GM10847 (cell line): ENCODE measurements around the gene THRB.

Experiments used
- POLR2A ChIP-seq: IDR thresholded peaks from 2 replicates; pipeline ENCODE4 v1.6.1; 2011; ENCODE audit not compliant: insufficient read length; ENCODE audit errors: extremely low read depth

The THRB gene

DNA sequence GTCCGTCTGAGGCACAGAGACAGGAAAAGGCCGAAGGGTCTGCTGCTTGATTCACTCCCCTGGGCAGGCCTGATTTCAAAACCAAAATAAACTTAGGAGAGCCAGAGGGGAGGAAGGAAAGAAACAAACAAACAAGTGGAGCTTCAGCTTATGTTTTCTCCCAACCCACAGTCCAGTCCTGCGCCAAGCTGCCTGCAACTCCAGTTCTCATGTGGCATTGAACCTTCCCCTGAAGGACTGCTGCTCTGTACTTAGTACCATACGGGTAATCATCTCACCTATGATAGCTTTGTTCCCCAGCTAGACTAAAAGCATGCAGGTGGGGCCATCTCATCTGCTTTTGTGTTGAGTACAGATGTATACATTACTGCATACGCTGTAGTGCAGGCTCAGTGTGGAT, 236.4 kb downstream of the THRB start:
- TF ChIP-seq POLR2A: no peak

DNA sequence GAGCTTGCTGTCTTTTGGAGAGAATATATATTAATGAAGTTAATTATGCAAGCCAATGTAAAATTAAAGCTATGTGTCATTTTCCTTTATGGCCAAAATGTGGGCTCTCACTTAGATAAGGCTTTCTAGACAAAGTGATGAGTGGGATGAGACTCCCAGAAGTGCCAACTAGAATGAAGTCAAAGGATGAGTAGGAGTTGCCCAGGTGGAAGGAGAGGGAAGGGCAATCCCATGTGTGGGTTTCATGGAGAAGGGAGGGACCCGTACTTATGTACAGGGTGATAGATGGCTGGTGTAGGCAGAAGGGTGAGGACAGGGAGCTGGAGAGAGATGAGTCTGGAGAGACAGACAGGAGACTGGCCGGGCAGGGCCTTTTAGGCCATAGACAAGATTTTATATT, 239.2 kb downstream of the THRB start:
- no peak for TF ChIP-seq POLR2A

DNA sequence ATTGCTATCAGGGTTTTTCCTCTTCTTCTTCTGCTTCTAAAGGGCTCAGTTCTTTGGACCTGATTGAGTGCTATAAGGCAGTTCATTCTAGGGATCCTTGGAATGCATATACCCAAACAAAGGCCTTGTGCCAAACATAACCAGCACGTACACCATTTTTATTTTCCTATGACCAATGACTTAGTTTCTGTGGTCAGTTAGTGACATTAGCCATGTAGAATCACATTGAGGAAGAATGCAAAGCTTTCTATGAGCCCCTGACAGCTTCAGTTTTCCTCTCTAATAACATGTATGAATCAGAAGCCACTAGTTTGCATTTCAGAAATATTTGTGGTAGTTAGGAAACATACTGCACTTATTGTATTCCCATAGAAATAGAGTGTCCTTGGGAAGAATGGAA, 240.0 kb downstream of the THRB start:
- TF ChIP-seq POLR2A: no peak

DNA sequence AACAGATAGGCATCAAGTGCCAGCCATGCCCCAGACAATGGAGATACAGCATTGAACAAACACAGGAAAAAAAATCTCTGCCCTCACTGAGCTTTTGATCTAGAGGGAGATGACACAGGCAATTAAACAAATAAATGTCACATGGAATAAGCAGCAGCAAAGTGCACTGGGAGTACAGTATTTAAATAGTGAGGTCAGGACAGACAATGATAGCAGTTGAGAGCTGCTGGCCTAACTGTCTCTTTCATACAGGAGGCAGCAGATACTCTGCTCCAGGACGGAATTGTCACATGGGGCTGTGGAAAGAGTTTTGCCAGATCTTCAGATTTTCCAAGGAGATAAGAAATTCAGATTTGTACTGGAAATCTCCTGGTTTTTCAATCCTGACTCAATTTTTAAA, 241.3 kb downstream of the THRB start:
- no peak for TF ChIP-seq POLR2A

DNA sequence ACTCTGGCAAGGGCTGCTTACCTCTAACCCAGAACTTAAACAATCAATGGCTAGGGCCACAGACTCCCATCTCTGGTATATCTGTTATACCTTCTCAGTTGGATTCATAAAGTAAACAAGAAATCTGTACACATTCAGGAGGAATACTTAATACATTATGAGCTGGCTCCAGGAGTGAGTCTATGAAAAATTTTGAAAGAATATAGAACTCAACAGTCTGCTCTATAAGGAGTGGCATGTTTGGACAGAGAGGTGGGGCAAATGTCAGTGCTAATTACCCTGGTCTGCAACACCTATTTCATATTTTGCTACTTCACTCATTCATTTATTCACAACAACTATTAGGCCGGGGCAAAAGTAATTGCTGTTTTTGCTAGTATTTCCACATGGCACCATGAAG, 245.1 kb downstream of the THRB start:
- TF ChIP-seq POLR2A: no peak

DNA sequence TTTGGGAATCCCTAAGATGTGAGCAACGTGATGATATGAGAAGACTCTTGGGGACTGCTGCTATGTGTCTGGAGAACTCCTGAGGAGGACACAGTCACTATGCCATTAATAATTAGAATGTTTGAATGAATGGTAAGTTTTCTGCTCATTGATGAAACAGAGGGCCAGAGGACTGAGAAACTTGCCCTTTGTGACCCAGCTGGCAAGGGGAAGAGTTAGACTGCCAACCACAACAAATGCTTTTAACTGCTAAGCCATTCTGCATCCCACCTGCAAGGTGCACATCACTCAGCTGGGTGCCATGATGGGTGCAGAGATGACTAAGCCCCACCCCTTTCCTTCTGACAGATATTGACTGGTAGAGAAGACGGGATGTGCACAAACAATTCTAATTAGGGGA, 249.6 kb downstream of the THRB start:
- no peak for TF ChIP-seq POLR2A

DNA sequence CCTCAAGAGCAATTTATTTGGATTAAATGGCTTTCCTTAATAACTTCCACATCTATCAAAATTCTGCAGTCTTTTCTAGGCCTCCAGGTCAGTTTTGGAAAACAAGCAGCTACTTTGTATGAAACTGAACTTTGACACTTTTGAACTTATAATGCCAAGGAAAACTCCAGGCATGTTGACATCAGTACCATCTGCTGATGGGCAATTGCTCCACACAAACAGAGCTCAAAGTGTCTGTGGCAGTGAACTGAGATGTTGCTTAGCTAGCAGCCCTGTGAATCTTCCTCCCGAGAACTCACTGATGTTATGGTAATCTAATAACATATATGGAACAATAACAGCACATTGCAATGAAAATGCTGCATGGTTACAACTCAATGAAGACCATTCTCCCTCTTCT, 250.2 kb downstream of the THRB start:
- TF ChIP-seq POLR2A: no peak

DNA sequence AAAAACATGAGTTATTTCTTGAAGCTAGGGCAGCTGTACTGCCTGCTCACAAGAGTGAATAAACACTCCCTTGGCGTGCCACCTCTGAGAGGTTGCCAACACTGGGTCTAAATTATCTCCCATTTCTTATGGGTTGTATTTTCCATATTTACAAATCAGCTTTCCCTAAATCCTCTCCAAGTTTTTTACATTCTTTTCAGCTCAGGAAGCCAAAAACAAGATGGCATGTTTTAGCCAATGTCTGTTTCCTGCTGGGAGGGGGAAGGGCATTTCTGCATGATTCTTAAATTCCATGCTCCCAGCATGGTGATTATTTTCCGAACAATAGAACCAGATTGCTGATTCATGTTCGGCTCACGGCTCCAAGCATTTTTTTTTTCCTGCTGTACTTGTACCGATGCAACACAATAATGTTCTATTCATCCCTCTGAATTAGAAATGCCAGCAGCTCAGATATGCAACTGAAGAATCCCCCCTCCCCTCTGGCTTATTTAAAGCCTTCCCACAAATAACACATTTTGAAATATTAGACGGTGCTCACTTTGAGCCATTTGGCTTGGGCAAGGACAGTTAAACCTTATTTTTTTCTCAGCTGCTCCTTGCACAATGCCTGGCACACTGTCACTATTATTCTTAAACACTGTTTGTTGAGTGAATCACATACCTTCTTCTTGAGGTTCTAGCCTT, 252.5 kb downstream of the THRB start:
- no peak for TF ChIP-seq POLR2A

DNA sequence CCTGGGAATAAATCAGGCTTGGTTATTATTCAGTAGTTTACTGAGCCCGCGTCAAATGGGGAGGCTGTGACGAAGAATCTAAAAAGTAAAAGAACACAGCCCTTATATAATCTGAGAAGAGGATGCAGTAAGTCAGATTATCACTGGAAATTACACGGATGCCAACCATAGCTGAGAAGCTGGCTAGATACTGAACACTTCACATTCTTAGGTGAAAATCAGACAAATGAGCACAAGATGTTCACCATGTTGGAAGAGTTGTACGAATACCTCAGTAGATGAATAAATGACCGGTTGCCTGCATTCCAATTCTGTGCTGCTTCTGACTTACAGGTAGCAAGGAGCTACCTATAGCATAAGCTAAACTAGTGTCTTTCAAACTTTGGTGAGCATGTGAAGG, 254.3 kb downstream of the THRB start:
- no peak for TF ChIP-seq POLR2A

DNA sequence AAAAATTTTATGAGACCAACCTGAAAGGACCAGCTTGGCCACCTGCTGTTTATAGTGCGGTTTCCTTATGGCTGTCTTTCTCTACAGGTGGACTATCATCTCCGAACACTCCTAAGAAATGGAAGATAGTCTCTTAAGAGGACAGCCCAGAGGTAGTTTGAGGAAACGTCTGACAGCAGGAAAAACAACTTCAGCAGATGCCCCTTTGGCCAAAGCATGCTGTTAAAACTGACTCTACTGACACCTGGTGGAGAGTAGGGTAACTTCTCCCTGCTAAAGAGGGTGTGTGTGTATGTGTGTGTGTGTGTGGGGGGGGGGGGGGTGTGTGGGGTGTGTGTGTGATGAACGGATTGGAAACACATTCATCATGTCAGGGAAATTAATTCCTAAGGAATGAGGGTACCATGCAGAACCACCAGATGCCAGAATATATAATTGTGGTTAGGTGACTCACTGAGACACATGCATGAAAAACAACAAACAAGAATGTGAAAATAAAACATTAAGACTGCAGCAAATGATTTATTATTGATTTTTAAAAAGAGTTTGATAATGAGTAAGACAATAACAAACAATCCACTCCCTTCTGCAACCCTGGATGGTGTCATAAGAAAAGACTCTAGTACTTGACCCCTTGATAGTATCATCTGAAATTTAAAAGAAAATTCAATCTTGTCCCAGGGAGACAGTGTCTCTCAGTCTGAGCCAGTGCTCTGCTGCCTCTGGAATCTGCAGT, 256.5 kb downstream of the THRB start:
- no peak for TF ChIP-seq POLR2A

DNA sequence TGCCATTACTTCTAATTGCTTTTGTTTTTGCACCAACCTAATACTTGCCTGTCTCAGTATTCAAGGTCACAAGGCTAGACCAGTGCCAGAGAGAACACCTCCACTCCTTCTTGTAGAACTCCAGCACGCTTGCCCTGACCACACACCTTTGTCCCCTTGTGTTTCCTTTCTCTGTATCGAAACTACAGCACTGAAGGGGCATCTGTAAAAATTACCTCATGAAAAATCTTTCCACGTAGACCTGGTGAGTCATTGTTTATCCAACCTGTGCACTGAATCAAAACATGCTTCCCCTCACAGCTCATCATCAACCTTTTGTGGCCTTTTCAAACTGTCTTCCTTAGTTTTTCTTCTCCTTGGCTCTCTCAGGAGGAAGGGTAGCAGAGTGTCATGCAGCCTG, 259.5 kb downstream of the THRB start:
- TF ChIP-seq POLR2A: no peak

DNA sequence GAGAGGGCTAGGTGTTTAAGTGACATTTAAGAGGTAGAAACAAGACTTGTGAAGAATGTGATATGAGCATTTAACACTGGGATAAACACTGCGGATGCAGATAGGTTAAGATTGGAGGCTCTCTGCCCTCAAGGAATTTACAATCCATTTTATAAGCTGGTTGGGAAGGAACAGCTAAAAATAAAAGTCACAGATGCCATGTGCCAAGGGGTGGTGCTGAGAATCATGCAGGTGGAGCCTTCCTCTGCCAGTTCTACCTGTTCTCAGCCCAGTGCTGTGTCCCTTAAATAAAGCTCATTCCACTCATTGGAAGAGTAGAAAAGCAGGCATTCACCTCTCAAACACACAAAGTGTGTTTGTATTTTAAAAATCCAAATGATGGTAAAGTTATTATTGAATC, 261.9 kb downstream of the THRB start:
- TF ChIP-seq POLR2A: no peak

DNA sequence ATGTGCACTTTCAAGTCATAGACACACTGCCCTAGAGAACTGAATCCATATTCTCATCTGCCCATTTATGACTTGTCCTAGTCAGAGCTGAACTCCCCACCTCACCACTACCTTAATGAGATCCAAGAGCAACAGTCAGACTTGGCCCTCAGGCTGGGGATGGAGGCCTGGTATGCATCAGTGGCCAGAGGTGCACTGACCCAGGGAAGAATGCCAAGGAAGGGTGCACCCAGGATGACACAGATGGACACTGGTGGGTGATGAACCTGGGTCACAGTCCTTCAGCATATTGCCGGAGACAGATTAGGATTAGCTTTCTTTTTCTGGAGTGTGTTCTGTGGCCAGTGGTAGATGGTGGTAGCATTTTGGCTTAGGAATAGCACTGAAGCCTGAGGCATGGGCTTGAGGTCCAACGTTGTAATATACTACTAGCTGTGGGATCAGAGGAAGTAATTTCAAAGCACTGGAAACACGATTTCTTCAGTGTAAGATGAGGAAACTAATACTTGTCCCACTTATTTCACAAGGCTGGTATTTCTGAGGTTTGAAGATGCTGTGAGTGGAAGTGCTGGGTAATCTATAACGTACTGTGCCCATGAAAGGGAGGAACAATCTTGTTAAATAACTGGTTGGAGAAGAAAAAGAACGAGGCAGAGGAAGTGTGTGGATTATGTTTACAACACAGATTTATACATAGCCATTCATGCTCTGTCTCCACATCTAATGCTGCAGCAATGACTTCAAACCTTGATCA, 265.0 kb downstream of the THRB start:
- TF ChIP-seq POLR2A: no peak

DNA sequence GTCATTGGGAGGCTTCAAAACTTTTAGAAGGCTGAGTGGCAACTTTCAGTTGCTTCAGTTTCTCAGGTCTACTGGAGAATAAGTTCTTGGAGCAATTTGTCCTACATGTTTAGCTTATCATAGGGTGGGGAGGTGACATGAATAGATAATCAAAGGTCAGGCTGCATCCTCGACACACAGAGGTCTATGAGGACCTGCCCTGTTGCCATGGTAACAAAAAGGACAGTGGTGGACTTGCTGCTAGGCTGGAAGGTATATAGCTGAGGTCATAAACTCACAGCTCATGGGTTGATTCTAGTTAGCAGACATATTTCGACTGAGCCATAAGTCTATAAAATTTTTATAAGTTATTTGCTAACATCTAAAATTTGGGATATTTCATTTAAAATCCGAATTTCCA, 267.0 kb downstream of the THRB start:
- no peak for TF ChIP-seq POLR2A

DNA sequence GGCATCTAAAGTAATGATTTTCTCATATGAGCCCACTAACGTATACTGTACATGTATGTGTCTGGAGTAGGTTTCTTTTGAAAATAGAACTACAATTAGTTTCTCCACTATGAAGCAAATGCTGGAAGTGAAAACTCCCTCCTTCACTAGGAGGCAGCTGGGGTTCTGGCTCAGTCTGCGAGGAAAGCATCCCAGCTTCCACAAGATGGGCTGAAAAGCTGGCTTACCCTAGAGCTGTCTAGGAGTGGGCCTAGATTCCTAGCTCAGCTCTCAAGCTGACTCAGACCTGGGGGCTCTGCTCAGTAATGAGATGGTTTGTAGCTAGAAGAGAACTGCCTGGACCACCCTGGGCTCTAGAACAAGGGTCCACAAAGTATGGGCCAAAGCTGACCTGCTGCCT, 268.3 kb downstream of the THRB start:
- TF ChIP-seq POLR2A: no peak

DNA sequence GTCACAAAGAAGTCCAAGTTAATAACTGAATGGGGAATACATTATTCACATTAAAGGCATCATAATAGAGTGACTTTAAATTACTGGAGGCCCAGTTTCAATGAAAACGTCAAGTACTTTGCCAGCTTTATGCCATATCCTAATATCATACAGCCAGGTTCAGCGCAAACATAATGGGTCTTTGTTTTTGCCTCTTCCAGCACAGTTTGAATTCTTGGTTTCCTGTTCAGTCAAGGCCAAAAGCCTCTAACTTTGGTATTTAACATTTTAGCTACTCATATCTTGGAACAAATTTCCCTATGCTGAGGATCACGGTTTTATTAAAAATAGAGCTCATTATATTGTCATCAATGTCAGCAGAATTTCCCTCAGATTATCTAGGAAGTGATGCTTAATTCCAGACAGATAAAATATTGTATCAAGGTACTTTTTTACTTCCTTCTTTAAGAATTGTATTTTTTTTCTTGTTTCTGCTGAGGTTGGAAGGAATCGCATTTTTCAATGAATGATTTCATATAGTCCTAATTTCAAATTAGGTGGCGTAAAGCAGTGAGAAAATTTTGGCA, 269.2 kb downstream of the THRB start:
- no peak for TF ChIP-seq POLR2A
